GM19099 (cell line): Measurements from ENCODE around the gene LINC01488.
A peak's percentile ranks its signal among the peaks of the same experiment; 100 is the strongest.

ENCODE experiments used
- POLR2A ChIP-seq: IDR thresholded peaks from 3 replicates; pipeline ENCODE4 v1.6.1; 2011; ENCODE audit warnings: low read depth; ENCODE audit not compliant: insufficient read length; ENCODE audit errors: extremely low read depth

LINC01488 gene

GRCh38 chr11:69442012-69442806 lies 39.3 kb upstream of the LINC01488 start:
- no peak for TF ChIP-seq POLR2A

GRCh38 chr11:69442807-69443137 lies 38.7 kb upstream of the LINC01488 start:
- no peak for TF ChIP-seq POLR2A

- TF ChIP-seq POLR2A = peak; percentile 68
Measured at GRCh38 chr11:69443138-69443967, 38.1 kb upstream of the LINC01488 start.

GRCh38 chr11:69443968-69444364 lies 37.5 kb upstream of the LINC01488 start:
- TF ChIP-seq POLR2A = no peak

GRCh38 chr11:69444381-69445130 lies 36.9 kb upstream of the LINC01488 start:
- TF ChIP-seq POLR2A = no peak

GRCh38 chr11:69445131-69445470 lies 36.4 kb upstream of the LINC01488 start:
- no peak for TF ChIP-seq POLR2A

- TF ChIP-seq POLR2A = no peak
Measured at GRCh38 chr11:69446108-69446507, 35.4 kb upstream of the LINC01488 start.

- no peak for TF ChIP-seq POLR2A
Measured at GRCh38 chr11:69447786-69448185, 33.7 kb upstream of the LINC01488 start.

GRCh38 chr11:69448471-69449284 lies 32.8 kb upstream of the LINC01488 start:
- TF ChIP-seq POLR2A = no peak

GRCh38 chr11:69449320-69450063 lies 32.0 kb upstream of the LINC01488 start:
- TF ChIP-seq POLR2A = no peak

GRCh38 chr11:69450064-69450856 lies 31.2 kb upstream of the LINC01488 start:
- TF ChIP-seq POLR2A = no peak

- TF ChIP-seq POLR2A = no peak
Measured at GRCh38 chr11:69450857-69451220, 30.6 kb upstream of the LINC01488 start.

GRCh38 chr11:69451289-69451688 lies 30.2 kb upstream of the LINC01488 start:
- TF ChIP-seq POLR2A = no peak
